Activated CD8-positive, alpha-beta T cell treated with anti-CD3 and anti-CD28 coated beads, Interleukin-2, amount 10 ng/mL, durations not matched to agents 7 days and 5 days (primary cell): ENCODE results near the gene CNIH1. TPM values are rescaled to one million over a fixed set of nuclear protein-coding genes. Genes with fewer than 3 reads are reported as not detected.
A peak's percentile ranks its signal among the peaks of the same experiment; 100 is the strongest.
"Not testable (repeated sequence)": the region's sequence is repeated elsewhere in the genome, so short reads cannot be mapped to it uniquely, and the experiment has no call there.

Experiments
- ATAC-seq: fragments of 150-1000 bp; cut with Tn5 transposase; one replicate; pipeline ENCODE4 v1.10.0; 2021; ENCODE audit warnings: moderate library complexity
- CTCF ChIA-PET: fragments of 350-600 bp; sonication (Branson Sonifier 250); formaldehyde crosslinking; loops from one replicate; lab custom pipeline; 2021; ENCODE audit warnings: antibody characterized with exemption; lab: Charles Lee
- POLR2A ChIA-PET: fragments of 350-600 bp; sonication (Branson Sonifier 250); formaldehyde crosslinking; loops from one replicate; lab custom pipeline; 2021; ENCODE audit warnings: antibody characterized with exemption; lab: Charles Lee
- DNase-seq: peaks from one replicate; pipeline ENCODE4 v3.0.0-alpha.2; 2020
- H3K27ac Mint-ChIP-seq: one replicate; pipeline ENCODE4 v1.8.0; 2021; ENCODE audit warnings: mild to moderate bottlenecking, mixed read lengths
- H3K27me3 Mint-ChIP-seq: one replicate; pipeline ENCODE4 v1.8.0; 2021; ENCODE audit warnings: low read depth, mixed read lengths
- H3K36me3 Mint-ChIP-seq: one replicate; pipeline ENCODE4 v1.8.0; 2021; ENCODE audit warnings: low read depth, mixed read lengths
- H3K4me1 Mint-ChIP-seq: one replicate; pipeline ENCODE4 v1.8.0; 2021; ENCODE audit warnings: low read depth, mixed read lengths
- H3K4me3 Mint-ChIP-seq: one replicate; pipeline ENCODE4 v1.8.0; 2021; ENCODE audit warnings: mild to moderate bottlenecking, mixed read lengths
- H3K9me3 Mint-ChIP-seq: one replicate; pipeline ENCODE4 v1.8.0; 2022; ENCODE audit warnings: mixed read lengths; ENCODE audit not compliant: insufficient read depth
- total RNA-seq, 2 experiments: library from RNA; stranded (reverse); gene quantifications; one replicate each; pipeline ENCODE4 v1.2.3, GENCODE V29; 2021

The CNIH1 gene
- total RNA-seq, 2 experiments from 2014 or later, result 60.5 to 65.1 TPM

GRCh38 chr14:54427871-54428270 is 13.3 kb downstream of the CNIH1 start:
- Mint-ChIP-seq H3K27ac (no peak overlapping the region), H3K36me3 (peaks cover 56% of the 10 kb centered on the region), H3K4me1 (peaks cover 7% of the 10 kb centered on the region), H3K9me3 (no peaks in the 10 kb centered on the region), H3K4me3 (no peak overlapping the region), H3K27me3 (no peaks in the 10 kb centered on the region)
- ChIA-PET CTCF (interaction anchor here (0.6 kb wide), 1 partner anchor 66 kb away, joined by 4 read pairs; no protein-coding TSS in a partner anchor), POLR2A (no interaction called here)
- no peak for DNase-seq
- ATAC-seq, result no peak

GRCh38 chr14:54425537-54426274 is 15.5 kb downstream of the CNIH1 start:
- Mint-ChIP-seq H3K27ac (no peak overlapping the region), H3K4me1 (no peaks in the 10 kb centered on the region), H3K27me3 (no peaks in the 10 kb centered on the region), H3K36me3 (peaks cover 48% of the 10 kb centered on the region), H3K9me3 (no peaks in the 10 kb centered on the region), H3K4me3 (no peak overlapping the region)
- no peak for ATAC-seq
- DNase-seq, result no peak
- ChIA-PET POLR2A (no interaction called here), CTCF (no interaction called here)

DNA sequence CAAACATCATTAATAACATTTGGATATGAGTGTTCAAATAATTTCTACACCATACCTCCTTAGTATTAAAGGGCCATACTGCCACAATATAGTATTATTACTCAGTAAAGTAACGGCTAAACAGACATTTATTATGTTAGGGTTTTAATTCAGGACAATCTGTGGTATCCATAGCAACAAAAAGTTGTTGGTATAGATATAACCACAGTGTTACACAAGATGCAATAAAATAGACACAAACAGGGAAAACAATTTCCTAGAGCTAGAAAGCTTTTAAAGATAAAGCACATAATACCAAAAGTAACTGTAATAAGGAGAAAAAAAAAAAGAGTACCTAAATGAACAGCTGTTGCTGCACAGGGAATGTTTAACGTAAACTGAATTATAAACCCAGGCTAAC is 16.1 kb downstream of the CNIH1 start:
- no peaks in the 10 kb centered on the region for H3K4me1 Mint-ChIP-seq
- H3K27ac Mint-ChIP-seq, result no peak overlapping the region
- DNase-seq, result no peak
- CTCF ChIA-PET, result no interaction called here
- H3K36me3 Mint-ChIP-seq, result peaks cover 49% of the 10 kb centered on the region
- no peak for ATAC-seq
- POLR2A ChIA-PET, result no interaction called here
- no peaks in the 10 kb centered on the region for H3K27me3 Mint-ChIP-seq
- no peaks in the 10 kb centered on the region for H3K9me3 Mint-ChIP-seq
- H3K4me3 Mint-ChIP-seq, result no peak overlapping the region

DNA sequence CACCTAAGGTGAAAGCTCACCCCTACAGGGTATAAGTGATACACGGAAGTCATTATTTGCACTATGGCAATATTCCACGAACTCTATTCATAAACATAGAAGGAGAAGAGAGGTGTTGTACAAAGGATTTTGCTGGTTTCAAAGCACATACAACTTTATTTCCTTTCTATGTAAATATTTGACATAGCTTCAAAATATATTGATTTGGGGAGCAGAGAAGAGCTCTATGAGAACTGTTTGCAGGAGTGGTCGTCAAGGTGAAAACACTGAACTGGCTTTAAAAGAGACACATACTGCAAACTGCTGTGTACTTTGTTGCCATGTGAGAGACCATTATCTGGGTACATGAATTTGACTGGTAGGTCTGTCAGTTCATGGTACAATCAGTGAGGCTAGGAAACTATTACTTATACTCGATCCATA is 16.7 kb downstream of the CNIH1 start:
- H3K36me3 Mint-ChIP-seq, result peaks cover 49% of the 10 kb centered on the region
- H3K27ac Mint-ChIP-seq, result no peak overlapping the region

GRCh38 chr14:54423991-54424390 is 17.2 kb downstream of the CNIH1 start:
- POLR2A ChIA-PET, result interaction anchor here (1.5 kb wide), 1 partner anchor 27 kb away, joined by 8 read pairs; the partner anchor contains the start of gene CDKN3
- no peak overlapping the region for H3K27ac Mint-ChIP-seq
- ATAC-seq, result no peak
- H3K4me1 Mint-ChIP-seq, result no peaks in the 10 kb centered on the region
- no peaks in the 10 kb centered on the region for H3K27me3 Mint-ChIP-seq
- no peak for DNase-seq
- H3K36me3 Mint-ChIP-seq, result peaks cover 47% of the 10 kb centered on the region
- no peak overlapping the region for H3K4me3 Mint-ChIP-seq
- CTCF ChIA-PET, result interaction anchor here (0.9 to 1.5 kb wide), 3 partner anchors 11 to 35 kb away, joined by 3 to 6 read pairs (median 3); no protein-coding TSS in a partner anchor
- no peaks in the 10 kb centered on the region for H3K9me3 Mint-ChIP-seq

More for the DNA sequence above, 16.7 kb downstream of the CNIH1 start:
- CTCF ChIA-PET, result interaction anchor here (1.4 to 1.5 kb wide), 2 partner anchors 11 to 36 kb away, joined by 3 to 6 read pairs; no protein-coding TSS in a partner anchor
- H3K4me1 Mint-ChIP-seq, result no peaks in the 10 kb centered on the region
- ATAC-seq (no peak), DNase-seq (no peak)
- POLR2A ChIA-PET, result interaction anchor here (1.5 kb wide), 1 partner anchor 28 kb away, joined by 8 read pairs; the partner anchor contains the start of gene CDKN3
- no peaks in the 10 kb centered on the region for H3K27me3 Mint-ChIP-seq
- no peaks in the 10 kb centered on the region for H3K9me3 Mint-ChIP-seq
- no peak overlapping the region for H3K4me3 Mint-ChIP-seq

DNA sequence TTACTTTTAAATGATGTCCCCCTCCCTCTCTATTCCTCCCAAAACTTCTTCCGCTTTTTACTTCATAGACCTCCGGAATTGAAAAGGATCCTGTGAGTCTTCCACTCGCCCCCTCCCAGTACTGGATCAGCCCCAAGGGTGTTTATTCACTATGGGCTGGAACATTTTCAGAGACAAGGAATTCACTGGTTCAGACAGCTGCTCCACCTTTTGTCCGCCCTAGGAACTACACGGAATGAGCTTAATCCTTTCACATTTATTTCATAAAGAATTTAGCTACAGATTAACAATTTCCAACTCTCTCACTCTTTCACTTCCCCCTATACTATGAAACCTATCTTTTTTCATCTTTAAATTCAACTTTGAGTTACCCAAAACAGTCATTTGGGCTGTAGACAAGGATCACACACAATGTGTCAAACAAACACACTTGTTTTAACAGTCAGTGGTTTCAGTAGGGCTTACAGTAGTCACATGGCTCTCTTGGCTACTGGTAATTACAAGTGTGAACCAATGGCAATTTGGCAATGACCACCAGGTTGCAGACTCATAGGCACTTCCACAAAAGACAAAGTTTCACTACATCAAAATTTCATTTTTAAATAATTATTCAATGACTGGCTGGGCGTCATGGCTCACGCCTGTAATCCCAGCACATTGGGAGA is 20.6 kb downstream of the CNIH1 start:
- DNase-seq (no peak), ATAC-seq (peak; percentile 19)
- ChIA-PET CTCF (interaction anchor here (0.6 to 1.1 kb wide), 4 partner anchors 8 to 73 kb away, joined by 3 to 6 read pairs (median 4); no protein-coding TSS in a partner anchor), POLR2A (no interaction called here)
- Mint-ChIP-seq H3K27ac (peak overlapping the region; percentile 32), H3K36me3 (peaks cover 50% of the 10 kb centered on the region), H3K27me3 (no peaks in the 10 kb centered on the region), H3K4me1 (no peaks in the 10 kb centered on the region), H3K4me3 (no peak overlapping the region), H3K9me3 (no peaks in the 10 kb centered on the region)

DNA sequence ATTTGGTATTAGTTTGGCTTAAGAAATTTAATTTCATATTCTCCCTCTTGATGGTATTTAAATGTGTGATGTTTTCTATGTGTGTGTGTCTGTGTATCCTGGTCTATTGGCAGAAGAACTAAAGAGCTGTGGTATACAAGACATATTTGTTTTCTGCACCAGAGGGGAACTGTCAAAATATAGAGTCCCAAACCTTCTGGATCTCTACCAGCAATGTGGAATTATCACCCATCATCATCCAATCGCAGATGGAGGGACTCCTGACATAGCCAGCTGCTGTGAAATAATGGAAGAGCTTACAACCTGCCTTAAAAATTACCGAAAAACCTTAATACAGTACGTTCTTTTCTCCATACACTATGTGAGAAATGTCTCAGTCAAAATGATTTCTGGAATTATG is 29.8 kb downstream of the CNIH1 start:
- CTCF ChIA-PET, result interaction anchor here (0.8 to 1.6 kb wide), 3 partner anchors 12 to 31 kb away, joined by 3 to 4 read pairs (median 3); no protein-coding TSS in a partner anchor
- H3K36me3 Mint-ChIP-seq, result peaks cover 71% of the 10 kb centered on the region
- POLR2A ChIA-PET, result no interaction called here
- H3K4me1 Mint-ChIP-seq, result peaks cover 1% of the 10 kb centered on the region
- H3K27ac Mint-ChIP-seq, result no peak overlapping the region
- DNase-seq (no peak), ATAC-seq (no peak)
- H3K27me3 Mint-ChIP-seq, result no peaks in the 10 kb centered on the region
- H3K4me3 Mint-ChIP-seq, result no peak overlapping the region
- no peaks in the 10 kb centered on the region for H3K9me3 Mint-ChIP-seq

- Mint-ChIP-seq H3K9me3 (no peaks in the 10 kb centered on the region), H3K4me3 (no peak overlapping the region), H3K4me1 (peaks cover 9% of the 10 kb centered on the region), H3K27me3 (no peaks in the 10 kb centered on the region), H3K36me3 (peaks cover 73% of the 10 kb centered on the region), H3K27ac (no peak overlapping the region)
- POLR2A ChIA-PET, result no interaction called here
- CTCF ChIA-PET, result interaction anchor here (1.4 kb wide), 1 partner anchor 32 kb away, joined by 3 read pairs; no protein-coding TSS in a partner anchor
- no peak for ATAC-seq
- no peak for DNase-seq
These were observed 31.0 kb downstream of the CNIH1 start for GRCh38 chr14:54410215-54410614.

GRCh38 chr14:54403401-54404005 is 37.7 kb downstream of the CNIH1 start:
- DNase-seq, H3K27ac Mint-ChIP-seq, ATAC-seq, H3K4me3 Mint-ChIP-seq, H3K9me3 Mint-ChIP-seq, H3K27me3 Mint-ChIP-seq, POLR2A ChIA-PET: not testable (repeated sequence)
- Mint-ChIP-seq H3K4me1 (peaks cover 45% of the 10 kb centered on the region), H3K36me3 (peaks cover 82% of the 10 kb centered on the region)
- CTCF ChIA-PET, result interaction anchor here (1.7 kb wide), 1 partner anchor 55 kb away, joined by 4 read pairs; no protein-coding TSS in a partner anchor

DNA sequence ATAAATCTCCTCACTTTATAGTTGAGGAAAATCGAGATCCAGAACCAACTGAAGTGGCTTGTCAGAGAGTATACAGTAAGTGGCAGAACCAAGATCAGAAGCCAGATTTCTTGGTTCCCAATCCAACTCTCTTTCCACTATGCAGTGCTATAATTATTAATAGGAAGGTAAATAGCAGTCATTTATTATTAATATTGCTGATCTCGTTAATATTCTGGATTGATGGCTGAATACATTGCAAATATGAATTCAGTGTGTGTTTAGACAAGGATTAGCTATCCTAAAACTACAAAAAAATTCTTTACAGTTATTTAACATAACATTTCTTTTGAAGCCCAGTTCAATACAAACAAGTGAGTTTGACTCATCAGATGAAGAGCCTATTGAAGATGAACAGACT is 41.6 kb downstream of the CNIH1 start:
- ATAC-seq (no peak), DNase-seq (no peak)
- Mint-ChIP-seq H3K4me3 (peak overlapping the region; percentile 6), H3K9me3 (no peaks in the 10 kb centered on the region), H3K27me3 (no peaks in the 10 kb centered on the region), H3K27ac (no peak overlapping the region), H3K4me1 (peaks cover 48% of the 10 kb centered on the region), H3K36me3 (peaks cover 55% of the 10 kb centered on the region)
- ChIA-PET CTCF (interaction anchor here (2.0 kb wide), 1 partner anchor 12 kb away, joined by 4 read pairs; no protein-coding TSS in a partner anchor), POLR2A (no interaction called here)
